KMS-11 (cell line): ENCODE results near the gene DHRS1.

Experiments used
- H2AFZ ChIP-seq: fragments of 200-600 bp; sonication (generic); 2 replicates; pipeline ENCODE4 v1.6.1; 2016; ENCODE audit warnings: antibody characterized with exemption, mixed run types, low read depth
- H3K27ac ChIP-seq: fragments of 200-600 bp; sonication (generic); 2 replicates; pipeline ENCODE4 v1.6.1; 2016; ENCODE audit warnings: mild to moderate bottlenecking, mixed run types
- H3K27me3 ChIP-seq: fragments of 200-600 bp; sonication (generic); 2 replicates; pipeline ENCODE4 v1.6.1; 2017; ENCODE audit warnings: mild to moderate bottlenecking, low read depth, mixed run types, moderate library complexity; ENCODE audit not compliant: insufficient read depth
- H3K36me3 ChIP-seq: fragments of 200-600 bp; sonication (generic); 2 replicates; pipeline ENCODE4 v1.6.1; 2017; ENCODE audit warnings: mild to moderate bottlenecking, mixed run types; ENCODE audit not compliant: insufficient read depth
- H3K4me1 ChIP-seq: fragments of 200-600 bp; sonication (generic); 2 replicates; pipeline ENCODE4 v1.6.1; 2016; ENCODE audit warnings: mild to moderate bottlenecking, low read depth, mixed run types; ENCODE audit not compliant: poor library complexity, severe bottlenecking
- H3K4me2 ChIP-seq: fragments of 200-600 bp; sonication (generic); 2 replicates; pipeline ENCODE4 v1.7.0; 2016; ENCODE audit warnings: mild to moderate bottlenecking, mixed run types
- H3K4me3 ChIP-seq: fragments of 200-600 bp; sonication (generic); IDR thresholded peaks from 2 replicates; pipeline ENCODE4 v1.6.1; 2017; ENCODE audit warnings: low read depth, low read length, mixed read lengths; ENCODE audit not compliant: insufficient read depth
- H3K79me2 ChIP-seq: fragments of 200-600 bp; sonication (generic); 2 replicates; pipeline ENCODE4 v1.6.1; 2016; ENCODE audit warnings: low read depth, mixed run types; ENCODE audit not compliant: insufficient read depth
- H3K9ac ChIP-seq: fragments of 200-600 bp; sonication (generic); 2 replicates; pipeline ENCODE4 v1.6.1; 2016; ENCODE audit warnings: mild to moderate bottlenecking, mixed run types
- H4K20me1 ChIP-seq: fragments of 200-600 bp; sonication (generic); 2 replicates; pipeline ENCODE4 v1.6.1; 2016; ENCODE audit warnings: mild to moderate bottlenecking, mixed run types; ENCODE audit not compliant: insufficient read depth
- TF ChIP-seq, protein P1 (sequence below): fragments of 200-600 bp; sonication (generic); conservative IDR thresholded peaks from 2 replicates; pipeline ENCODE4 v1.6.1; 2017; ENCODE audit warnings: low read depth, mild to moderate bottlenecking, antibody characterized with exemption, low read length, moderate library complexity, mixed read lengths

The DHRS1 gene

DNA sequence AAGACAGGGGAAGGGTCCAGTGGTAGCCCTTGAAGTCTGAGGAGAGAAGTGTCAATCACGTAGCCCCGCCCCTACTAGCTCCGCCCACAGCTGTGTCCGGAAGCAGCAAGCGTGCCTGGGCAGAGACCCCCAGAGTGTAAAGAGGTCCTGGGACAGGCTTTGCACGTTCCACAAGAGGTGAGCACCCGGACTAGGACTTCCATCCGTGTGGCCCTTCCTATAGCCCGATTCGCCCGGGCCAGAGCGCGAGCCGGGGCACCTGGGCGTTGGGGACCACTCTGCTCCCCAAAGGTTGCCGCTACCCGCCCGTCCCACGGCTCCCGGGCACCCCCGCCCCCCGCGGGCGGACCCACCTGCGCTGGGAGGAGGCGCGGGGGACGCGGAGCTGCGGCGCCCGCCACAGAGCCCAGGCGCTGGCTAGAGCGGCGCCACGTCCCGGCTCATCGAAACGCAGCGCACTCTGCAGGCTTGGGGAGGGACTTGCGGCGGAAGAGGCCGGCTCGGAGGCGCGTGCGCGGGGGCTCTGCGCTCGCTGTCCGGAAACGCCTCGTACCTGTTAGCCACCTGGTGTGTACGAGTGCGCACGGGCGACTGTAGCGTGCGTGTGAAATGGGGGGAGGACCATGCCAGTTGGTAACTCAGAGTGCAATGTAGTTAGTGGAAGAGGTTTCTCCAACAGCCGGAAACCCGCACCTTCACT, 28.3 kb downstream of the DHRS1 start, which contains the start of gene RABGGTA:
RABGGTA (minus strand) TSS at position 464 of the 700 bp plus-strand sequence. CDS start 482 bp downstream, outside the sequence.
- Histone ChIP-seq H3K36me3 (no peaks in the 10 kb centered on the region), H2AFZ (peak within 1 kb of the TSS; percentile 78), H3K79me2 (no peaks in the 10 kb centered on the region)

GRCh38 chr14:24270537-24271133, 28.9 kb downstream of the DHRS1 start:
- Histone ChIP-seq H3K36me3 (no peaks in the 10 kb centered on the region), H3K4me3 (no peak overlapping the region), H3K4me1 (peaks cover 24% of the 10 kb centered on the region), H3K27ac (peak overlapping the region; percentile 83; the same call in 1 of the 2 replicates), H2AFZ (peak overlapping the region; percentile 78), H4K20me1 (no peaks in the 10 kb centered on the region), H3K79me2 (no peaks in the 10 kb centered on the region), H3K27me3 (no peaks in the 10 kb centered on the region), H3K4me2 (peak overlapping the region; percentile 80), H3K9ac (peak overlapping the region; percentile 94; the same call in 1 of the 2 replicates)
- TF ChIP-seq, protein P1, sequence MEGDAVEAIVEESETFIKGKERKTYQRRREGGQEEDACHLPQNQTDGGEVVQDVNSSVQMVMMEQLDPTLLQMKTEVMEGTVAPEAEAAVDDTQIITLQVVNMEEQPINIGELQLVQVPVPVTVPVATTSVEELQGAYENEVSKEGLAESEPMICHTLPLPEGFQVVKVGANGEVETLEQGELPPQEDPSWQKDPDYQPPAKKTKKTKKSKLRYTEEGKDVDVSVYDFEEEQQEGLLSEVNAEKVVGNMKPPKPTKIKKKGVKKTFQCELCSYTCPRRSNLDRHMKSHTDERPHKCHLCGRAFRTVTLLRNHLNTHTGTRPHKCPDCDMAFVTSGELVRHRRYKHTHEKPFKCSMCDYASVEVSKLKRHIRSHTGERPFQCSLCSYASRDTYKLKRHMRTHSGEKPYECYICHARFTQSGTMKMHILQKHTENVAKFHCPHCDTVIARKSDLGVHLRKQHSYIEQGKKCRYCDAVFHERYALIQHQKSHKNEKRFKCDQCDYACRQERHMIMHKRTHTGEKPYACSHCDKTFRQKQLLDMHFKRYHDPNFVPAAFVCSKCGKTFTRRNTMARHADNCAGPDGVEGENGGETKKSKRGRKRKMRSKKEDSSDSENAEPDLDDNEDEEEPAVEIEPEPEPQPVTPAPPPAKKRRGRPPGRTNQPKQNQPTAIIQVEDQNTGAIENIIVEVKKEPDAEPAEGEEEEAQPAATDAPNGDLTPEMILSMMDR, result no peak

More for the DNA sequence above, 28.3 kb downstream of the DHRS1 start, which contains the start of gene RABGGTA:
- Histone ChIP-seq H3K4me3 (no peak within 1 kb of the TSS), H3K27me3 (no peaks in the 10 kb centered on the region), H3K9ac (peak within 1 kb of the TSS; percentile 94), H3K4me1 (peaks cover 24% of the 10 kb centered on the region), H4K20me1 (no peaks in the 10 kb centered on the region), H3K27ac (peak within 1 kb of the TSS; percentile 83), H3K4me2 (peak within 1 kb of the TSS; percentile 80)
- TF ChIP-seq, protein P1, result no peak

GRCh38 chr14:24269910-24270536, 29.6 kb downstream of the DHRS1 start:
- H3K27ac ChIP-seq, result no peak overlapping the region
- H3K9ac ChIP-seq, result no peak overlapping the region
- TF ChIP-seq, protein P1, result no peak
- H3K36me3 ChIP-seq, result no peaks in the 10 kb centered on the region
- no peaks in the 10 kb centered on the region for H3K79me2 ChIP-seq
- peaks cover 24% of the 10 kb centered on the region for H3K4me1 ChIP-seq
- H3K4me2 ChIP-seq, result no peak overlapping the region
- H3K4me3 ChIP-seq, result no peak overlapping the region
- no peak overlapping the region for H2AFZ ChIP-seq
- no peaks in the 10 kb centered on the region for H3K27me3 ChIP-seq
- H4K20me1 ChIP-seq, result no peaks in the 10 kb centered on the region

DNA sequence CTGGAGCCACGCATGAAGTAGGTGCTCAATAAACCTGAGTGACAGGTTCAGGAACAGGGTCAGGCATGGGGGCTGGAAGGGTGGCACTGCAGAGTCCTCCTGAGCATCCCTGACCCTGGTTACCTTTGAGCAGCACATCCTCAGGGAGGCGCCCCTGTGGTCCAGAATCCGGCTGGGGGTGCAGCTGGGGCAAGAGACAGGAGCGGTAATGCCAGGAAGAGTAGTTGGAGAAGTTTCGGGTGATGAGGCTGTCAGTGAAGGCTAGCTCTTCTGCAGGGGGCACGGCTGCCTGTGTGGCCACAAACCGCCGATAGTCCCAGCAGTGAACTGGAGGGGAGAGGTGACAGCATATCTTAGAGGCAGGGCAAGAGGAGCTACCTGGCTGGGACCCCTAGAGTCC, 30.2 kb downstream of the DHRS1 start:
- no peaks in the 10 kb centered on the region for H4K20me1 ChIP-seq
- H2AFZ ChIP-seq, result no peak overlapping the region
- no peaks in the 10 kb centered on the region for H3K36me3 ChIP-seq
- H3K27ac ChIP-seq, result no peak overlapping the region
- H3K27me3 ChIP-seq, result no peaks in the 10 kb centered on the region
- H3K79me2 ChIP-seq, result no peaks in the 10 kb centered on the region
- no peak overlapping the region for H3K4me3 ChIP-seq
- no peak overlapping the region for H3K4me2 ChIP-seq
- H3K4me1 ChIP-seq, result peaks cover 22% of the 10 kb centered on the region
- no peak overlapping the region for H3K9ac ChIP-seq
- TF ChIP-seq, protein P1, result no peak
